ENCODE data around the gene RBM19. TPM values are rescaled to one million over a fixed set of nuclear protein-coding genes. Genes with fewer than 3 reads are reported as not detected.

RBM19 gene
- total RNA-seq, 1 donor from 2014 or later: 18.4 TPM

- no peak for DNase-seq
Measured at GRCh38 chr12:113768850-113769249, 197.3 kb downstream of the RBM19 start.

GRCh38 chr12:113766879-113767878 lies 198.9 kb downstream of the RBM19 start:
- no peak for DNase-seq

Small RNAs within 50 kb of the gene (small RNA-seq; reads per million reads assigned to genes)
- gene DYNLL1P4: not detected

Measured in occipital lobe (tissue), 3 donors.